Erythroblast (primary cell): Measurements from ENCODE around the gene SPPL2B.

Experiments used
- GATA1 ChIP-seq: IDR thresholded peaks from 2 replicates; pipeline ENCODE4 v1.6.1; 2011; ENCODE audit warnings: low read depth, mild to moderate bottlenecking, control low read depth, low read length, moderate library complexity
- POLR2A ChIP-seq: IDR thresholded peaks from 2 replicates; pipeline ENCODE4 v1.6.1; 2011; ENCODE audit warnings: mild to moderate bottlenecking, low read length

GRCh38 chr19:2290441-2291184 lies 37.9 kb upstream of the SPPL2B start:
- TF ChIP-seq POLR2A (no peak), GATA1 (no peak)
